ENCODE data around the gene TBC1D5. TPM values are rescaled to one million over a fixed set of nuclear protein-coding genes. Genes with fewer than 3 reads are reported as not detected.

TBC1D5 gene
- total RNA-seq, 2 donors from 2014 or later: 46.8 to 71.1 TPM

DNA sequence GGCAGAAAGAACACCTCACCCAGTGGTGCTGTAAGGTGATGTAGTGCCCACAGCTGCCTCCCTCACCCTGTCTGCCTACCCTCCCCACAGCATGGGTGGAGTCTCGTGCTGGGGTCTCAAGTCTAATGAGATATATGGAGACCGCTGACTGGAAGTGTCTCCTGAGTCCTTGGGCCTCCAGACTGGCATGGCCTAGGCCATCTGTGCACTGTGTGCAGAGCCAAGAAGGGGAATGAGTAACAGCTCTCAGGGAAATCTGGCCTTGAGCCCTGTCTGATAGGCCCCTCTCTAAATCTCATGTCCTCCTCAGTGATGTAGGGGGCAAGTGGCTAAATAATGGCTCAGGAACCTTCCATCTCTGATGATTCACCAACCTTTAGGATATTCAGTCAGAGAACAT is 580.3 kb downstream of the TBC1D5 start:
- no peaks in the 10 kb centered on the region for H3K4me1 ChIP-seq
- 100% methylated on average over 2 of the region's 2 CpGs for WGBS, 2 donors
- intact Hi-C loops (cut with DNase I): no loop called here
- no peaks in the 10 kb centered on the region for H3K27me3 ChIP-seq
- H3K4me3 ChIP-seq: no peak overlapping the region
- TF ChIP-seq, protein P1, sequence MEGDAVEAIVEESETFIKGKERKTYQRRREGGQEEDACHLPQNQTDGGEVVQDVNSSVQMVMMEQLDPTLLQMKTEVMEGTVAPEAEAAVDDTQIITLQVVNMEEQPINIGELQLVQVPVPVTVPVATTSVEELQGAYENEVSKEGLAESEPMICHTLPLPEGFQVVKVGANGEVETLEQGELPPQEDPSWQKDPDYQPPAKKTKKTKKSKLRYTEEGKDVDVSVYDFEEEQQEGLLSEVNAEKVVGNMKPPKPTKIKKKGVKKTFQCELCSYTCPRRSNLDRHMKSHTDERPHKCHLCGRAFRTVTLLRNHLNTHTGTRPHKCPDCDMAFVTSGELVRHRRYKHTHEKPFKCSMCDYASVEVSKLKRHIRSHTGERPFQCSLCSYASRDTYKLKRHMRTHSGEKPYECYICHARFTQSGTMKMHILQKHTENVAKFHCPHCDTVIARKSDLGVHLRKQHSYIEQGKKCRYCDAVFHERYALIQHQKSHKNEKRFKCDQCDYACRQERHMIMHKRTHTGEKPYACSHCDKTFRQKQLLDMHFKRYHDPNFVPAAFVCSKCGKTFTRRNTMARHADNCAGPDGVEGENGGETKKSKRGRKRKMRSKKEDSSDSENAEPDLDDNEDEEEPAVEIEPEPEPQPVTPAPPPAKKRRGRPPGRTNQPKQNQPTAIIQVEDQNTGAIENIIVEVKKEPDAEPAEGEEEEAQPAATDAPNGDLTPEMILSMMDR (IDR thresholded peaks at IDR 0.05): no peak
- TF ChIP-seq POLR2A (IDR thresholded peaks at IDR 0.05): no peak
- H3K27ac ChIP-seq: no peak overlapping the region
- DNase-seq: no peak
- no peaks in the 10 kb centered on the region for H3K9me3 ChIP-seq
- ATAC-seq: no peak
- H3K36me3 ChIP-seq (replicated peaks in 1 of 2; ENCODE audit: insufficient read depth in 1 of 2, low read depth in 2 of 2): peaks cover 0 to 10% of the 10 kb centered on the region in 2 donors

GRCh38 chr3:17160597-17160996 is 581.8 kb downstream of the TBC1D5 start:
- H3K9me3 ChIP-seq: no peaks in the 10 kb centered on the region
- TF ChIP-seq POLR2A (IDR thresholded peaks at IDR 0.05): no peak
- TF ChIP-seq, protein P1 (IDR thresholded peaks at IDR 0.05): no peak
- no peaks in the 10 kb centered on the region for H3K36me3 ChIP-seq (replicated peaks in 1 of 2; ENCODE audit: insufficient read depth in 1 of 2, low read depth in 2 of 2)
- ATAC-seq: no peak
- WGBS, 2 donors: 89 to 95% methylated on average over 4 of the region's 4 CpGs
- no peaks in the 10 kb centered on the region for H3K27me3 ChIP-seq
- intact Hi-C loops (cut with DNase I): no loop called here
- H3K27ac ChIP-seq: no peak overlapping the region
- no peak overlapping the region for H3K4me3 ChIP-seq
- no peaks in the 10 kb centered on the region for H3K4me1 ChIP-seq
- no peak for DNase-seq

- Histone ChIP-seq H3K4me3 (no peak overlapping the region), H3K36me3 (replicated peaks in 1 of 2; ENCODE audit: insufficient read depth in 1 of 2, low read depth in 2 of 2) (no peaks in the 10 kb centered on the region), H3K27ac (peak overlapping the region in 1 of 4 donors; percentile 48), H3K9me3 (no peaks in the 10 kb centered on the region), H3K4me1 (no peaks in the 10 kb centered on the region), H3K27me3 (no peaks in the 10 kb centered on the region)
- DNase-seq (peak in 1 of 4 donors; percentile 25), ATAC-seq (peak; percentile 13)
- WGBS, 2 donors: 74 to 75% methylated on average over 8 of the region's 8 CpGs
- TF ChIP-seq, protein P1 (IDR thresholded peaks at IDR 0.05): no peak
- no peak for TF ChIP-seq POLR2A (IDR thresholded peaks at IDR 0.05)
- intact Hi-C loops (cut with DNase I): no loop called here
Observed at GRCh38 chr3:17158941-17159682, 583.3 kb downstream of the TBC1D5 start.

GRCh38 chr3:17157713-17158112 is 584.7 kb downstream of the TBC1D5 start:
- Histone ChIP-seq H3K27me3 (no peaks in the 10 kb centered on the region), H3K27ac (peak overlapping the region in 2 of 4 donors; percentile 32 to 55), H3K36me3 (replicated peaks in 1 of 2; ENCODE audit: insufficient read depth in 1 of 2, low read depth in 2 of 2) (no peaks in the 10 kb centered on the region), H3K9me3 (no peaks in the 10 kb centered on the region), H3K4me1 (no peaks in the 10 kb centered on the region), H3K4me3 (no peak overlapping the region)
- ATAC-seq (peak; percentile 56), DNase-seq (peak in 1 of 4 donors; percentile 13)
- 50 to 57% methylated on average over 2 of the region's 2 CpGs for WGBS, 2 donors
- intact Hi-C loops (cut with DNase I): no loop called here
- no peak for TF ChIP-seq POLR2A (IDR thresholded peaks at IDR 0.05)
- TF ChIP-seq, protein P1 (IDR thresholded peaks at IDR 0.05): no peak

GRCh38 chr3:17156864-17157263 is 585.6 kb downstream of the TBC1D5 start:
- no peaks in the 10 kb centered on the region for H3K36me3 ChIP-seq (replicated peaks in 1 of 2; ENCODE audit: insufficient read depth in 1 of 2, low read depth in 2 of 2)
- DNase-seq: no peak
- WGBS, 2 donors: 97% methylated on average over 10 of the region's 10 CpGs
- no peaks in the 10 kb centered on the region for H3K4me1 ChIP-seq
- ATAC-seq: no peak
- no peak overlapping the region for H3K27ac ChIP-seq
- no peaks in the 10 kb centered on the region for H3K9me3 ChIP-seq
- no peak overlapping the region for H3K4me3 ChIP-seq
- no peak for TF ChIP-seq POLR2A (IDR thresholded peaks at IDR 0.05)
- TF ChIP-seq, protein P1 (IDR thresholded peaks at IDR 0.05): no peak
- no peaks in the 10 kb centered on the region for H3K27me3 ChIP-seq
- intact Hi-C loops (cut with DNase I): no loop called here
